Testis (tissue), 3 donors: ENCODE results near the gene GFI1B. TPM values are rescaled to one million over a fixed set of nuclear protein-coding genes. Genes with fewer than 3 reads are reported as not detected.
"Not testable (repeated sequence)": the region's sequence is repeated elsewhere in the genome, so short reads cannot be mapped to it uniquely, and the experiment has no call there.

Experiments used
- DNase-seq: peaks from one replicate; pipeline ENCODE4 v3.0.0-alpha.2; 2019
- H3K27ac ChIP-seq, 2 donors: fragments of 200-600 bp; sonication (generic); one replicate each; pipeline ENCODE4 v1.5.1; 2019
- H3K27me3 ChIP-seq: fragments of 200-600 bp; sonication (generic); one replicate; pipeline ENCODE4 v1.5.1; 2019
- H3K36me3 ChIP-seq: fragments of 200-600 bp; sonication (generic); one replicate; pipeline ENCODE4 v1.5.1; 2017; ENCODE audit warnings: low read depth; ENCODE audit errors: missing control alignments
- H3K4me1 ChIP-seq: fragments of 200-600 bp; sonication (generic); one replicate; pipeline ENCODE4 v1.5.1; 2019
- H3K4me3 ChIP-seq, 2 donors: fragments of 200-600 bp; sonication (generic); one replicate each; pipeline ENCODE4 v1.5.1; 2017 to 2019
- H3K9me3 ChIP-seq: fragments of 200-600 bp; sonication (generic); one replicate; pipeline ENCODE4 v1.5.1; 2017
- POLR2A ChIP-seq: fragments of 450-650 bp; IDR thresholded peaks from one replicate; pipeline ENCODE4 v1.6.1; 2017; ENCODE audit warnings: antibody characterized with exemption, mild to moderate bottlenecking, moderate library complexity
- WGBS, 2 donors: methylation state at CpG; one replicate each; pipeline ENCODE4 v1.1.5; 2018; 5-methylcytosine and 5-hydroxymethylcytosine counted together
- intact Hi-C: fragments of 100-400 bp; cut with DNase I; formaldehyde crosslinking; loops from one replicate; pipeline ENCODE4 v1.15.1; 2023; ENCODE audit warnings: low total_unique reads
- polyA plus RNA-seq: library from polyadenylated mRNA; stranded (reverse); fragments of 350-450 nt; fragmentation: Illumina TruSeq; extraction: RNeasy Lipid Tissue Mini Kit (QIAGEN cat#74804); gene quantifications from one replicate; pipeline ENCODE4 v1.2.3, GENCODE V29; 2014; ENCODE audit warnings: low read depth, low replicate concordance; ENCODE audit not compliant: insufficient read depth
- total RNA-seq, 2 donors: library from RNA; depleted of rRNA; stranded (reverse); fragments of >200 nt; gene quantifications; one replicate each; pipeline ENCODE4 v1.2.3, GENCODE V29; 2016
- TF ChIP-seq, protein P1 (sequence below), 3 experiments: fragments of 450-650 bp in 2 of 3; fragments of 200-600 bp in 1 of 3; sonication (generic) in 1 of 3; IDR thresholded peaks; one replicate each; pipeline ENCODE4 v1.5.1; 2016 to 2019; ENCODE audit warnings: antibody characterized with exemption in 3 of 3, mild to moderate bottlenecking in 2 of 3, moderate library complexity in 1 of 3

GFI1B gene
- total and polyA plus RNA-seq, 3 donors from 2014 or later = 4.3 to 12.6 (median 9.7) TPM

DNA sequence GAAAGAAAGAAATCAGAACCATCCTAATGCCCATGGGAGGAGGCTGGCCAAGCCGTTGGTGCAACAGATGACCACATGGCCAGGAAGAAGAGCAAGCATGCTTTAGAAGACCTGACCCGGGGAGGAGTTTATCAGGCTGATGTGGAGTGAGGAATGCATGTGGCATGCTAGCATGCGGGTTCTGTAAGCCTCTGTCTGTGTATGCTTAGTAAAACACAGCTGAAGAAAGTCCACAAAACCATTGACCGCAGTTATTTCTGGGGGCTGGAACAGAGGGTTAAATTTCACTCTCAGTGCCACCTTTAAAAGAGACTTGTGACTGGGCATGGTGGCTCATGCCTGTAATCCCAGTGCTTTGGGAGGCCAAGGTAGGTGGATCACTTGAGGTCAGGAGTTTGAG, 19.1 kb downstream of the GFI1B start:
- Histone ChIP-seq H3K9me3 (no peaks in the 10 kb centered on the region), H3K36me3 (no peaks in the 10 kb centered on the region), H3K27me3 (no peaks in the 10 kb centered on the region), H3K4me3 (no peak overlapping the region), H3K4me1 (no peaks in the 10 kb centered on the region), H3K27ac (no peak overlapping the region)
- TF ChIP-seq, protein P1, sequence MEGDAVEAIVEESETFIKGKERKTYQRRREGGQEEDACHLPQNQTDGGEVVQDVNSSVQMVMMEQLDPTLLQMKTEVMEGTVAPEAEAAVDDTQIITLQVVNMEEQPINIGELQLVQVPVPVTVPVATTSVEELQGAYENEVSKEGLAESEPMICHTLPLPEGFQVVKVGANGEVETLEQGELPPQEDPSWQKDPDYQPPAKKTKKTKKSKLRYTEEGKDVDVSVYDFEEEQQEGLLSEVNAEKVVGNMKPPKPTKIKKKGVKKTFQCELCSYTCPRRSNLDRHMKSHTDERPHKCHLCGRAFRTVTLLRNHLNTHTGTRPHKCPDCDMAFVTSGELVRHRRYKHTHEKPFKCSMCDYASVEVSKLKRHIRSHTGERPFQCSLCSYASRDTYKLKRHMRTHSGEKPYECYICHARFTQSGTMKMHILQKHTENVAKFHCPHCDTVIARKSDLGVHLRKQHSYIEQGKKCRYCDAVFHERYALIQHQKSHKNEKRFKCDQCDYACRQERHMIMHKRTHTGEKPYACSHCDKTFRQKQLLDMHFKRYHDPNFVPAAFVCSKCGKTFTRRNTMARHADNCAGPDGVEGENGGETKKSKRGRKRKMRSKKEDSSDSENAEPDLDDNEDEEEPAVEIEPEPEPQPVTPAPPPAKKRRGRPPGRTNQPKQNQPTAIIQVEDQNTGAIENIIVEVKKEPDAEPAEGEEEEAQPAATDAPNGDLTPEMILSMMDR (IDR thresholded peaks at IDR 0.05) = no peak
- TF ChIP-seq POLR2A = no peak
- intact Hi-C loops = no loop called here
- no peak for DNase-seq
- 67 to 81% methylated on average over 3 to 4 of the region's 4 CpGs for WGBS, 2 donors

DNA sequence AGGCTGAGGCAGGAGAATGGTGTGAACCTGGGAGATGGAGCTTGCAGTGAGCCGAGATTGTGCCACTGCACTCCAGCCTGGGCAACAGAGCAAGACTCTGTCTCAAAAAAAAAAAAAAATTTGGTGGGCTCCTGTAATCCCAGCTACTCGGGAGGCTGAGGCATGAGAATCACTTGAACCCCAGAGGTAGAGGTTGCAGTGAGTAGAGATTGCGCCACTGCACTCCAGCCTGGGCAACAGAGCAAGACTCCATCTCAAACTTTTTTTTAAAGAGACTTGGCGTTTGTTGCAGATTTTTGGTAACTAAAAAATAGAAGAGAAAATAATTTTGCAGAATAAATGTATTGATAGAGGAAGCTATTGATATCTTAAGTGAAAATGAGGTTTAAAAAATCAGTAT, 19.7 kb downstream of the GFI1B start:
- H3K4me3 ChIP-seq, H3K27me3 ChIP-seq, H3K36me3 ChIP-seq, DNase-seq, H3K27ac ChIP-seq, intact Hi-C loops, H3K4me1 ChIP-seq, H3K9me3 ChIP-seq: not testable (repeated sequence)
- 83 to 84% methylated on average over 4 of the region's 4 CpGs for WGBS, 2 donors

DNA sequence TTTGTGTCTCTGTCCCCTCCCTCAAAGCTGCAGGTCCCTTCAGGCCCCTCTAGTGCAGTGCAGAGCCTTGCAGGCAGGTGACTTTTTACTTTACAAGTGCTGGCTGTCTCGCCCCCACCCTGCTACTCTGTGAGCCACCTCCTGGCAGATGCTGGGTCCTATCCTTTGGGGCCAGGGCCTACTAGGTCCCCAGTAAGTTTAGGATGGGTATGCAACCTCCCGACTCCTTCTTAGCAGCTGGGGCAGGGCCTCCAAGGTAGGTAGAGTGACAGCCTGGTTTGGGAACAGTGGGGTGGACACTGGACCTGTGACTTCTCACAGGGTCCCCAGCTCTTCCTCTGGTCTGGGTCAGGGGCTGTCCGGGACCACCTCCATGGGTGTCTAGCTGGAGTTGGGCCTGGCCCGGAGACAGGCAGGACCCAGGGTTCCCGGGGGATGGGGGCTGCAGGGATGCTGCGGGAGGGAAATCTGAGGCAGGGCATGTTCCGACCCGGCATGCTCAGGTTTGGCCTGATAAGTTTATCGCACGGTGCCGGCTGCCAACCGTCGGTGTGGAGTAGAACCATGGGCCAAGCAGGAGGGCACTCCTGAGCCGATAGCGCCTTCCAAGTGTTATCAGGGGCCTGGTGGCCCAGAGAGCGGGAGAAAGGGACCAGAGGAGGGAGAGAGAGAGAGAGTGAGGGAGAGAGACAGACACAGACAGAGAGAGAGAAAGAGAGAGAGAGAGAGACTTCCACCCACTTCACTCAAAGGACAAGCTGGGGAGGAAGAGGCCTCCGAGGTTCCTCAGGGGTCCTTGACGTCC, 20.5 kb downstream of the GFI1B start:
- Histone ChIP-seq H3K27me3 (no peaks in the 10 kb centered on the region), H3K4me3 (no peak overlapping the region), H3K9me3 (no peaks in the 10 kb centered on the region), H3K4me1 (no peaks in the 10 kb centered on the region), H3K36me3 (no peaks in the 10 kb centered on the region), H3K27ac (no peak overlapping the region)
- TF ChIP-seq, protein P1 (IDR thresholded peaks at IDR 0.05) = no peak
- no peak for TF ChIP-seq POLR2A
- no peak for DNase-seq
- WGBS, 2 donors = 32 to 69% methylated on average over 11 to 18 of the region's 18 CpGs
- intact Hi-C loops = no loop called here

DNA sequence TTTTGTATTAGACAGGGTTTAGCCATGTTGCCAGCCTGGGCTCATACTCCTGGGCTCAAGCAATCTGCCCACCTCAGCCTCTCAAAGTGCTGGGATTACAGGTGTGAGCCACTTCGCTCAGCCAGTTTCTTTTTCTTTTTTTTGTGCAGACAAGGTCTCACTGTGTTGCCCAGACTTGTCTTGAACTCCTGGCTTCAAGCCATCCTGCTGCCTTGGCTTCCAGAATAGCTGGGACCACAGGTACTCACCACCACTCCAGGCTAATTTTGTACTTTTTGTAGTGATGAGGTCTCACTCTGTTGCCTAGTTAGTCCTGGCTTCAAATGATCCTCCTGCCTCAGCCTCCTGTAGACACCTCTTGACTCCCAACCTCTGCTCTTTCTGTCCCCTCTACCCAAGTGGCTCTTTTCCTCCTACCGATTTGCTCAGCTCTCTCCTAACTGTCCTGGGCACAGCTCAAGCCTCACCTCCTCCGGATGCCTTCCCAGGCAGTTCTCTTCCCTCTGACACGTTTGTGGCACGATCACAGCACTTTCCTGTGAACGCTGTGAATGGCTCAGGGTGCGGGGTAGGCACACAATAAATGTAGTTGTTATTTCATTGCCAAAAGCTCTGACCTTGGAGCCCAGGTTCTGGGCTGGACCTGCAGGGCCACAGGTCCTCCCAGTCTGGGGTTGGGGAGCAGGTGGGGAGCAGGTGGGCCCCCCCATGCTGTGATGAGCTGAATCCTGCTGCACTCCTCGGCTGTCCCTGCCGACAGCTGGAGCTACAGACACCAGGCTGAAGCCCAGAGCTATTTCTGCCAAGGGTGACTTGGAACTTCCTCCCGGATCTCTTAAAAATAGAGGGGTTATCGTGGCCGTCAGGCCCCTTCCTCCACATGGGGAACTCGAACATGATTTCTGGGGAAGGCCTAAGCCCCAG, 23.9 kb downstream of the GFI1B start:
- no peaks in the 10 kb centered on the region for H3K27me3 ChIP-seq
- H3K4me1 ChIP-seq = no peaks in the 10 kb centered on the region
- H3K4me3 ChIP-seq = no peak overlapping the region
- TF ChIP-seq POLR2A = no peak
- TF ChIP-seq, protein P1 (IDR thresholded peaks at IDR 0.05) = no peak
- no peak overlapping the region for H3K27ac ChIP-seq
- intact Hi-C loops = no loop called here
- WGBS, 2 donors = 59 to 64% methylated on average over 9 to 13 of the region's 13 CpGs
- DNase-seq = no peak
- H3K9me3 ChIP-seq = no peaks in the 10 kb centered on the region
- H3K36me3 ChIP-seq = no peaks in the 10 kb centered on the region

DNA sequence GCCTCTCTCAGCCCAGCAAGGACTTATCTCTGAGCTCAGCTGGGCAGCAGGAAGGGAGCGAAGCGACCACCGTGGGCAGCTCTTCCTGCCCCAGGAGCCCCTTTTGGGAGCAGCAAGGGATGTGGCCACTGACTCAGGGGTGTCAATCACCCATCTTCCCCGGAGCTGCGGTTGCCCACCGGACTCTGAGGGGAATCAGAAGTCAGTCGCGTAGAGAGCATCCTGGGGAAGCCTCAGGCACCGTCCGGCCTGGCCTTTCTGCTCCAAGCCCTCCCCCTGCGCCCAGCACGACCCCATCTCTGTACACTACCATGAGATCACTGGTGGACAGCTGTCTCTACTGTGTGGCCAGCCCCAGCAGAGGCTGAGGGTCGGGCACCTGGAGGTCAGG, 24.6 kb downstream of the GFI1B start:
- no peaks in the 10 kb centered on the region for H3K36me3 ChIP-seq
- no peak for DNase-seq
- H3K4me3 ChIP-seq = no peak overlapping the region
- H3K9me3 ChIP-seq = no peaks in the 10 kb centered on the region
- no peak for TF ChIP-seq POLR2A
- TF ChIP-seq, protein P1 (IDR thresholded peaks at IDR 0.05) = no peak
- no peaks in the 10 kb centered on the region for H3K4me1 ChIP-seq
- H3K27ac ChIP-seq = no peak overlapping the region
- intact Hi-C loops = no loop called here
- 62 to 69% methylated on average over 10 to 13 of the region's 13 CpGs for WGBS, 2 donors
- H3K27me3 ChIP-seq = no peaks in the 10 kb centered on the region
